ENCODE results near the gene CUL4B.

DNA sequence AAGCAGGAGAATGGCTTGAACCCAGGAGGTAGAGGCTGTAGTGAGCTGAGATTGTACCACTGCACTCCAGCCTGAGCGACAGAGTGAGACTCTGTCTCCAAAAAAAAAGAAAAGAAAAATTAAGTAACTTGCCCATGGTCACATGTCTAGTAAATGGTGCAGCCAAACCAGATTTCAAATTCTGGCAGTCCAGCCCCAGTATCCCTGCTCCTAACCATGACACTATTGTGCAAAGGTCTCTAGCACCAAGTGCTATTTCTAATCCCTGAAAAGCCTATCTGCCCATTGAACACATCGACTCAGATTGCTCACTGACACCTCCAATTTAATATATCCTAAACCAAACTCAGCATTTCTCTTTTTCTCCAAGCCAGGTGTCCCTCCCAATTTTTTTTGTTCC is 84.0 kb downstream of the CUL4B start:
- TF ChIP-seq RUNX3 (IDR thresholded peaks at IDR 0.05; ENCODE audit: low read length): no peak
- TF ChIP-seq POU2F2 (IDR thresholded peaks at IDR 0.05; ENCODE audit: borderline replicate concordance, low read depth, low read length): no peak
- TF ChIP-seq, protein P1, sequence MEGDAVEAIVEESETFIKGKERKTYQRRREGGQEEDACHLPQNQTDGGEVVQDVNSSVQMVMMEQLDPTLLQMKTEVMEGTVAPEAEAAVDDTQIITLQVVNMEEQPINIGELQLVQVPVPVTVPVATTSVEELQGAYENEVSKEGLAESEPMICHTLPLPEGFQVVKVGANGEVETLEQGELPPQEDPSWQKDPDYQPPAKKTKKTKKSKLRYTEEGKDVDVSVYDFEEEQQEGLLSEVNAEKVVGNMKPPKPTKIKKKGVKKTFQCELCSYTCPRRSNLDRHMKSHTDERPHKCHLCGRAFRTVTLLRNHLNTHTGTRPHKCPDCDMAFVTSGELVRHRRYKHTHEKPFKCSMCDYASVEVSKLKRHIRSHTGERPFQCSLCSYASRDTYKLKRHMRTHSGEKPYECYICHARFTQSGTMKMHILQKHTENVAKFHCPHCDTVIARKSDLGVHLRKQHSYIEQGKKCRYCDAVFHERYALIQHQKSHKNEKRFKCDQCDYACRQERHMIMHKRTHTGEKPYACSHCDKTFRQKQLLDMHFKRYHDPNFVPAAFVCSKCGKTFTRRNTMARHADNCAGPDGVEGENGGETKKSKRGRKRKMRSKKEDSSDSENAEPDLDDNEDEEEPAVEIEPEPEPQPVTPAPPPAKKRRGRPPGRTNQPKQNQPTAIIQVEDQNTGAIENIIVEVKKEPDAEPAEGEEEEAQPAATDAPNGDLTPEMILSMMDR (IDR thresholded peaks at IDR 0.05 in 2 of 3, conservative IDR thresholded peaks at IDR 0.05 in 1 of 3; ENCODE audit: control insufficient read depth in 2 of 3, extremely low read depth in 1 of 3, insufficient read depth in 1 of 3, low read depth in 3 of 3, low read length in 3 of 3): no peak
- no peak for TF ChIP-seq NFXL1 (IDR thresholded peaks at IDR 0.05; ENCODE audit: borderline replicate concordance)
- TF ChIP-seq RCOR1 (conservative IDR thresholded peaks at IDR 0.05; ENCODE audit: low read depth, low read length): no peak
- TF ChIP-seq POLR2A (IDR thresholded peaks at IDR 0.05; ENCODE audit: low read depth, low read length): no peak
- TF ChIP-seq, protein P2, sequence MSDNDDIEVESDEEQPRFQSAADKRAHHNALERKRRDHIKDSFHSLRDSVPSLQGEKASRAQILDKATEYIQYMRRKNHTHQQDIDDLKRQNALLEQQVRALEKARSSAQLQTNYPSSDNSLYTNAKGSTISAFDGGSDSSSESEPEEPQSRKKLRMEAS (IDR thresholded peaks at IDR 0.05; ENCODE audit: low read depth, low read length): no peak
- no peak for TF ChIP-seq LARP7 (IDR thresholded peaks at IDR 0.05)
- no peak for TF ChIP-seq RAD21 (IDR thresholded peaks at IDR 0.05; ENCODE audit: insufficient read depth, low read depth, low read length)
- TF ChIP-seq MTA3 (IDR thresholded peaks at IDR 0.05; ENCODE audit: borderline replicate concordance, low read length): no peak
- no peak for TF ChIP-seq SP1 (IDR thresholded peaks at IDR 0.05; ENCODE audit: low read depth, low read length)
- TF ChIP-seq HDGF (IDR thresholded peaks at IDR 0.05): no peak
- no peak for TF ChIP-seq CHD2 (IDR thresholded peaks at IDR 0.05; ENCODE audit: borderline replicate concordance, low read depth, low read length)
- no peak for TF ChIP-seq SPI1 (IDR thresholded peaks at IDR 0.05; ENCODE audit: borderline replicate concordance, insufficient read depth, low read depth, low read length)

All from GM12878 (cell line).